Activated CD8-positive, alpha-beta memory T cell treated with anti-CD3 and anti-CD28 coated beads, Interleukin-2, amount 50 U/mL, for 48 hours (primary cell): Measurements from ENCODE around the gene TKFC.
A peak's percentile ranks its signal among the peaks of the same experiment; 100 is the strongest.

Experiments
- DNase-seq: peaks from one replicate; pipeline ENCODE4 v3.0.0-alpha.2; 2020

The TKFC gene

GRCh38 chr11:61325649-61326414, 7.2 kb upstream of the TKFC start:
- no peak for DNase-seq

GRCh38 chr11:61327669-61328071, 5.4 kb upstream of the TKFC start:
- no peak for DNase-seq

GRCh38 chr11:61328351-61328750, 4.7 kb upstream of the TKFC start:
- DNase-seq = no peak

DNA sequence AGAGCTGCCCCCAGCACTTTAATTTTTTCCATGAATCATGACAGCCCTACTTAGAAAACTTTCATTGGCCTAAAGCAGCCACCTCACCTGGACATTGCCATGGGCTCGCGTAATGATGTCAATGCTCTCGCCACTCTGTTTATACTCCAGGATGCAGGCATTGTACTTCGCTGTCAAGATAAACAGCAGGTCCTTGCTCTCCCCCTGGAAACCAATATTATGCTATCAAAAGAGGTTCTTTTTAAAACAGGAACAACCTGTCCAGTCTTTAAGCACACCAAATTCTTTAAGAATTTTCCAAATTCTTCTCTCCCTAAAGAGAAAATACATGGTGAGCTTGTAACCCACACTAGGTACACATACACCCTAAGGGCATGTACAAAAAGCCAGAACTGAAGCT, 3.2 kb upstream of the TKFC start:
- no peak for DNase-seq

GRCh38 chr11:61331651-61332050, 1.4 kb upstream of the TKFC start:
- no peak for DNase-seq

DNA sequence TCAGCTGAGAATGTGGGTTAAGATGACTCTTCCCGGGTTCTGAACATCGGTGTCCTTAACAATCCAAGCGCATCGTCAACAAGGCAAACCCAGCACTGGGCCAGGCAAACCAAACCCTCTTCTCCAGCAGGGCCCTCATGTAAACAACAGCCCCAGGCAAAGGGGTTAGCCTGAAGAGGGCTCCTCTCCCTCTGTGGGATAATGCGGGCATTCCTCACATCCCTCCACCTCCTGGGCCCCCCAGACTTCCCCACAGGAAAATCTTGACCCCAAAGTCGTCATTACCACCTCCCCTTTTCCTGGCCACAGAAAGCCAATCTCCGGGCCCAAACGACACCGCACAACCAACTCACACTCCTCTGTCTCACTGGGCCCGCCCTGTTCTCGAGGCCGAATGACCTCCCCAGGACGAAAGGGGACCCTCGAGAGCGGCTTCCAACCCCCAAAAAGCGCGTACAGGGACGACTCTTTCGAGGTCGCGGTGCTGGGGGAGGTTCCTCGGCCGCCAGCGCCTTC, 689 bp upstream of the TKFC start:
- peak; percentile 67 for DNase-seq

DNA sequence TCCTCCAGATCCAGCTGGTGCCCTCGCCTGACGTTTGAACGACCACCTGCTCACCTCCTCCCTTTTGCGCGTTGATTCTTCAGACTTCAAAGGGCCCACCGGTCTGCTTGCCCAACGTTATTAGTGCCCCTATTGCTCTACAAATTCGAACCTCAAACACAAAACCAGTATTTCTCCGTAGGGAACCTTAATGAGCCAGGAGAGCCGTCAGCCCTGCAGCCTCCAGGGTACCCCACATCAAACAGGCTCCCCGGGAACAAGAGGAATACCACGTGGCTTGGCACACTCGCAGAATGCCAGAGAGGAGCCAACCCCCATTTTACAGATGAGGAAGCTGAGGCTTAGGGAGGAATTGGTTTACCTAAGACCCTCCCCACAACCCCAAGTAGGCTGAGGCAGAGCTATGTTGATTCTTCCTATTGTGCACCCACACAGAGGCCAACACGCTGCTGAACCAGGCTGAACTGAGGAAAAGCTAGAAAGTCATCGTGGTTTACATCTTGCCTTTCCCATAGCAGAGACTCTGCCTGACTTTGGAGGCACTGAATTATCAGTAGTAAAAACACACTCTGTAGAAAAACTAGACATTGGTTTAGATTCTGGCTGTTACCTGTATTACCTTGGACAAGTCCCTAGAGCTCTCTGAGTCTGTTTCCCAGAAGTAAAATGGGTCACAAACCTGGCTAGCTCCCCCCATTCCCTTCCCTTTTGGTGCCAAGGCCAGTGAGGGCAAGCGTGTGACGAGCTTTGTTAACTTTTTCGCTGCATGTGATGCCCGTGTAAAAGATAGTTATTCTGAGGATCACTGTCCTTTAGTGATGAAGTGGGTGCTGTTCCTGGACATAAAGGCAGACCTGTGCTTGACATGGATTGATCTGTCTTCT, 764 bp downstream of the TKFC start:
- no peak for DNase-seq

DNA sequence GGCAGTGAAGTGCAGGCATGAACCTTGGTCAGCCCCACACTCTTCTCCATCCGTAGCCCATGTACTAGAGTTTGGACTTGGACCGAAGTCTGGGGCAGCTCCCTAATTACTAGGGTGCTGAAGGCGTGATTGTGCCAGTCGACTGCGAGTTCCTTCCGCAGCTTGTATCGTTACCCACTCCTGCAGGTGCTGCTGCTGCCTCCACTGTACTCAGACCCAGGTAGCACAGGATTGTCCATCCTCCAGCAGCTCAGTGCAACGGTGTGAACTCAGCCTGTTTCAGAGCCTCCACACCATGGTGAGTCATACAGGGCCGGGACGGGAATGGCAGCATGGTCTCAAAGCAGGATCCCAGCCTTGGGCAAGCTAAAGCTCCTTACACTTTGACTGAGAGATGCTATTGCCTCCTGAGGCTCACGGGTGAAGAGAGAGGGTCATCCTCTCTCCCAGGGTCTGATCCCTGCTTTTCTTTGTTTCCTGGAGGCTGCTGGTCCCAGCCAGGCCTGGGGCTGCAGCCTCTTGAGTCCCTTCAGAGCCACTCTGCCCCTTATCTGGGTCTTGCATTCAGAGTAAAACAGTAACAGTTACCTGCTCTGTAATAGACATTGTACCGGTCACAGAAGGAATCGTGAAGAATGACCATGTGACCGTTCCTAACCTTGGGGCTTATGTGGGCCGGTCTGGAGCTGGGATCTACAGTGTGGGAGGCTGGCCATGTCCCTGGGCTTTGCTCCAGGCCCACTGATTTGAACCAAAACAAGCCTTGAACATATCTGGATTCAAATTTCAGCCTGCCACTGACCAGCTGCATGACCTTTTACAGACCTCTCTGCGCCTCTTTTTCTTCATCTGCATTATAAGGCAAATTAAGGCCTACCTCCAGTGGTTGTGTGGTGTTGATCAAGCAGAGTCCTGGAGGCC, 1.7 kb downstream of the TKFC start:
- DNase-seq = no peak

- no peak for DNase-seq
Measured at GRCh38 chr11:61335355-61335710, 2.3 kb downstream of the TKFC start.

DNA sequence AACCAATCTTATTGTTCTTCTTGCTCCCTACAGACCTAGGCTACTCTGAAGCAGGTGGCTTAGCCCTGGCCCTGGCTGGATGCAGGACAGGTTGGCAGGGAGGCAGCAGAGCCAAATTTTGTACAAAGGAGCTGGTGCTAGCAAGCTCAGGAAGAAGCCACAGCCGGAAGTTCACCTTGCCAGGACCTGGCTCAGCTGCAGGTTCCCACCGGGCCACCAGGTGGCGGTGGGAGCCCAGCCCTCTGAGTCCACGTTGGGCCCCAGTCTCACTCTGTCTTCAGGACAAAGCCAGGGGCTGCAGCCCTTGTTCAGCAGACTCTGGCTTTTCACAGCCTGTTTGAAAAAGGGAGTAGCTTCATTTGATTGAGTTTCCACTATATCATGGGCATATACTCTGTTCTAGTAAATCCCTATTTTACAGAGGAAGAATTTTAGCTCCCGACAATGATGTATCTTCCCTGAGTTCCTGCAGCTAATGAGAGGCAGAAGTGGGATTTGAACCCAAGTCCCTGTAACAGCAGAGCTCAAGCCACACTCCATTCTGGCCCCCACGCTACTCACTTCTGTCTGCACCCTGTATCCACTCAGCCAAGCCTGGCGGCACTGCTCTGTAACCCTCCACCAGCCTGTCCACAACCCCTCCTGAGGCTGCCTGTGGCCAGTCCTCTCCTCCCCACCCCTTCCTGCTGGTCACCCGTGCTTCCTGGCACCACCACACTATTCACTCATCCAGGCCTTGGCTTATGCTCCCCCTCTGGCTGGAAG, 3.3 kb downstream of the TKFC start:
- DNase-seq = peak; percentile 89

GRCh38 chr11:61337706-61338470, 4.9 kb downstream of the TKFC start:
- DNase-seq = no peak

DNA sequence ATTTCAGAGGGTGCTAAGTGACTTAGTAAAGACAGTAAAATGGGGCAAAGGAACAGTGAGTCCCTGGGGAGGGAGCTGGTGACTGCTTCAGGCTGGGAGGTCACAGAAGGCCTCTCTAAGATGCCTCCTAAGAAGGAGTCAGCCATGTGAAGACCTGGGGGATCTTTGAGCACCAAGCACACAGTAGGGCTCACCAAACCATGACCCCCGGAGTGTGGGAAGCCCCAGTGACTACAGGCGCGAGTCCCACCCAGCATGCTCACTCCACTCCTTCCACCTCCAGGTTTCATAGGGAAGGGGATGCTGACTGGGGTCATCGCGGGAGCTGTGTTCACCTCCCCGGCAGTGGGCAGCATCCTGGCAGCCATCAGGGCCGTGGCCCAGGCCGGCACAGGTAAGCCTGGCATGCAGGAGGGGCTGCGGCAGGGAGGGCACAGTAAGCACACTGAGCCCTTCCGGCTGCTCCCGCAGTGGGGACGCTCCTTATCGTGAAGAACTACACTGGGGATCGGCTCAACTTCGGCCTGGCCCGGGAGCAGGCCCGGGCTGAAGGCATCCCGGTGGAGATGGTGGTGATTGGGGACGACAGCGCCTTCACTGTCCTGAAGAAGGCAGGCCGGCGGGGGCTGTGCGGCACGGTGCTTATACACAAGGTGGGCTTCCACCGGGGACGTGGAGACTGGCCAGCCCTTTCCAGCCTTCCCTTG, 5.9 kb downstream of the TKFC start:
- no peak for DNase-seq

GRCh38 chr11:61339490-61339878, 6.5 kb downstream of the TKFC start:
- DNase-seq = no peak

- no peak for DNase-seq
Measured at GRCh38 chr11:61340979-61341378, 8.0 kb downstream of the TKFC start.

- DNase-seq = no peak
Measured at GRCh38 chr11:61341706-61342105, 8.7 kb downstream of the TKFC start.

- no peak for DNase-seq
Measured at GRCh38 chr11:61342207-61342803, 9.3 kb downstream of the TKFC start.

GRCh38 chr11:61343792-61344745, 11.0 kb downstream of the TKFC start:
- no peak for DNase-seq

GRCh38 chr11:61345170-61345610, 12.2 kb downstream of the TKFC start:
- DNase-seq = no peak
